ENCODE data around the gene CPVL. TPM values are rescaled to one million over a fixed set of nuclear protein-coding genes. Genes with fewer than 3 reads are reported as not detected.

Gene CPVL
- total RNA-seq (ENCODE audit: low replicate concordance) = 40.5 and 56.6 TPM in 2 replicates

DNA sequence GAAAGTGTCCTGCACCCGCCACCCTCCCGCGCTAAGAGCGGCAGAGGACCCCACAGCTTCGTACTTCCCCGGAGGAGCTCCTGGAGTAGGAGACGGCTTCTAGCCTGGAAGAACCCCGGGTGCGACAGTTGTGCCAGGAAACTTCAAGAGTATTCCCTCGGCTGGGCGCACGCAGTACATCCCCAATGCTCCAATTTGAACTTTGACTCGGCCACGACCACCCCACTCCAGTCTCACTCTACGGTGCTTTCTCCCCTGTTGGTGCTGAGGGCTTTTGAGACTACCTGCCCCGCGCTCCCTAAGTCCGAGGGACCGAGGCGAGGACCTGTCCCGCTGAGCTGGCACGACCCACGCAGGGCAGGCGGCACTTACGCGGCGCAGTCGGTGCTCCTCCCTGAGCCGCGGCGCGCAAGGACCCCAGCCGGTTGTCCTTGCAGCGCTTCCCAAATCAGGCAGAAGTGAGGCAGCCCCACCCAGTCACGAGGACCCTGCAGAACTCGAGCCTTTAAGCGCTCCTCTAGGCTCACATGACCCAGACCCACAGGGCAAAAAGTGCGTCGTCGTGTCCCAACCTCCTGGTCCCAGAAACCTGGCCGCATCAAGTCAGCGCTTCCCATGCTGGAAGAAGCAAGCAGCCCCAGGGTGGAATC lies at the start of gene CPVL:
Gene CPVL, minus strand, starts transcription at position 481 of the 650 bp plus-strand sequence. CDS start 25,476 bp downstream, outside the sequence.
- Histone ChIP-seq H2AFZ (replicated peaks) (peak within 1 kb of the TSS; percentile 99), H3K36me3 (no peaks in the 10 kb centered on the region), H3K4me3 (peak within 1 kb of the TSS; percentile 72), H4K20me1 (ENCODE audit: low read depth) (no peaks in the 10 kb centered on the region), H3K27me3 (peaks cover 33% of the 10 kb centered on the region), H3K27ac (no peak within 1 kb of the TSS), H3F3A (ENCODE audit: low read depth) (no peaks in the 10 kb centered on the region), H3K79me2 (ENCODE audit: low read depth) (no peaks in the 10 kb centered on the region), H3K4me1 (peaks cover 23% of the 10 kb centered on the region), H3K4me2 (peak within 1 kb of the TSS; percentile 99), H3K9ac (peak within 1 kb of the TSS; percentile 36), H3K9me3 (ENCODE audit: low read depth) (no peaks in the 10 kb centered on the region)
- H3K27me3 Mint-ChIP-seq (ENCODE audit: insufficient read depth, low read depth) = peaks cover 12% of the 10 kb centered on the region
- peaks cover 27% of the 10 kb centered on the region for H3K4me1 Mint-ChIP-seq
- peak; percentile 64 for DNase-seq (ENCODE audit: low spot score)
- H3K4me3 Mint-ChIP-seq = peak within 1 kb of the TSS; percentile 92
- no peaks in the 10 kb centered on the region for H3K9me3 Mint-ChIP-seq
- H3K27ac Mint-ChIP-seq = no peak within 1 kb of the TSS
- H3K36me3 Mint-ChIP-seq = no peaks in the 10 kb centered on the region
- TF ChIP-seq EZH2phosphoT487 (IDR thresholded peaks at IDR 0.05) (peak; percentile 31), EZH2 (IDR thresholded peaks at IDR 0.05) (no peak)

DNA sequence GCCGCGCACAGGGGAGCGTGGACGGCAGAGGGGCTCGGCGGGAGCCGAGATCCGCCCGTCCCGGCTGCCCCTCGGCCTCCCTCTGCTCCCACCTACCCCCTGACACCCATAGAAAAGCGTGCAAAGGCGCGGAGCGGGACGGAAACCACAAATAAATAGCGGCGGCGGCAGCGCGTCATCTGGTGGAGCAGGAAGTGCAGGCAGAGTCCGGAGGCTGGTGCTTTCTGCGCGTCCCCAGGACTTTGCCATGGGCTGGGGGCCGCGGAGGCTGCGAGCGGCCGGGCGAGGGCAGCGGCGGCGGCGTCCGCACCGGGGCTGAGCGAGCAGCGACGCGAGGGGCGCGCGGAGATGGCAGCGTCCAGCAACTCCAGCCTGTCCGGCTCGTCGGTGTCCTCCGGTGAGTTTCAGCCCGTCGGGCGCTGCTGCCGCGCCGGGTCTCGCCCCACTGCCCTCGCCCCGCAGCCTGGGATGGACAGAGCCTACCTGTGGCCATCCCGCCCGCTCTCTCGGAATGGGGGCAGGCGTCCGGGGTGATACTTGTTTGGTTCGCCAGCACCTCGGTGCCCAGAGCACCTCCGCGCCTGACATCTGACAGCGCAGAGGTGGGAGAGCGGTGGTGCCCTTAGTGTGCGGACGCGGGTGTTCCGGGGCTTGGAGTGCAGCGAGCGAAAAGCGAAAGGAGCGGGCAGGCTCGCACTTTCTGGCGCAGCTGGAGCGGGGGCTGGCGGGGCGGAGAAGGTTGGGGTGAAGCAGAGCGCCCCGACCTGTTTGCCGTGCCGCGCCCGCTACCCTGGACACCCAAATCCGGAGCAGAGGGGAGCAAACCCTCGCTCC lies 48.5 kb upstream of the CPVL start, which contains the start of gene CHN2:
Gene CHN2, plus strand, starts transcription at position 182 of the 834 bp plus-strand sequence.
- H3K27me3 ChIP-seq = peaks cover 87% of the 10 kb centered on the region
- H3K27me3 Mint-ChIP-seq (ENCODE audit: insufficient read depth, low read depth) = peaks cover 26% of the 10 kb centered on the region
- no peaks in the 10 kb centered on the region for H3K36me3 Mint-ChIP-seq
- peak within 1 kb of the TSS; percentile 84 for H3K4me2 ChIP-seq
- no peak within 1 kb of the TSS for H3K27ac ChIP-seq
- H3K36me3 ChIP-seq = no peaks in the 10 kb centered on the region
- no peaks in the 10 kb centered on the region for H3K79me2 ChIP-seq (ENCODE audit: low read depth)
- H3K9me3 ChIP-seq (ENCODE audit: low read depth) = no peaks in the 10 kb centered on the region
- H2AFZ ChIP-seq (replicated peaks) = peak within 1 kb of the TSS; percentile 92
- H3F3A ChIP-seq (ENCODE audit: low read depth) = peaks cover 6% of the 10 kb centered on the region
- no peak within 1 kb of the TSS for H3K9ac ChIP-seq
- H3K4me1 Mint-ChIP-seq = peaks cover 23% of the 10 kb centered on the region
- H3K4me1 ChIP-seq = peaks cover 9% of the 10 kb centered on the region
- peak; percentile 38 for TF ChIP-seq EZH2 (IDR thresholded peaks at IDR 0.05)
- TF ChIP-seq EZH2phosphoT487 (IDR thresholded peaks at IDR 0.05) = peak; percentile 32
- TF ChIP-seq, protein P1, sequence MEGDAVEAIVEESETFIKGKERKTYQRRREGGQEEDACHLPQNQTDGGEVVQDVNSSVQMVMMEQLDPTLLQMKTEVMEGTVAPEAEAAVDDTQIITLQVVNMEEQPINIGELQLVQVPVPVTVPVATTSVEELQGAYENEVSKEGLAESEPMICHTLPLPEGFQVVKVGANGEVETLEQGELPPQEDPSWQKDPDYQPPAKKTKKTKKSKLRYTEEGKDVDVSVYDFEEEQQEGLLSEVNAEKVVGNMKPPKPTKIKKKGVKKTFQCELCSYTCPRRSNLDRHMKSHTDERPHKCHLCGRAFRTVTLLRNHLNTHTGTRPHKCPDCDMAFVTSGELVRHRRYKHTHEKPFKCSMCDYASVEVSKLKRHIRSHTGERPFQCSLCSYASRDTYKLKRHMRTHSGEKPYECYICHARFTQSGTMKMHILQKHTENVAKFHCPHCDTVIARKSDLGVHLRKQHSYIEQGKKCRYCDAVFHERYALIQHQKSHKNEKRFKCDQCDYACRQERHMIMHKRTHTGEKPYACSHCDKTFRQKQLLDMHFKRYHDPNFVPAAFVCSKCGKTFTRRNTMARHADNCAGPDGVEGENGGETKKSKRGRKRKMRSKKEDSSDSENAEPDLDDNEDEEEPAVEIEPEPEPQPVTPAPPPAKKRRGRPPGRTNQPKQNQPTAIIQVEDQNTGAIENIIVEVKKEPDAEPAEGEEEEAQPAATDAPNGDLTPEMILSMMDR (IDR thresholded peaks at IDR 0.05) = no peak
- H3K4me3 Mint-ChIP-seq = peak within 1 kb of the TSS; percentile 87
- H3K9me3 Mint-ChIP-seq = no peaks in the 10 kb centered on the region
- peak within 1 kb of the TSS; percentile 72 for H3K4me3 ChIP-seq
- H4K20me1 ChIP-seq (ENCODE audit: low read depth) = peaks cover 13% of the 10 kb centered on the region
- peak within 1 kb of the TSS; percentile 79 for H3K27ac Mint-ChIP-seq
- DNase-seq (ENCODE audit: low spot score) = peak; percentile 84

DNA sequence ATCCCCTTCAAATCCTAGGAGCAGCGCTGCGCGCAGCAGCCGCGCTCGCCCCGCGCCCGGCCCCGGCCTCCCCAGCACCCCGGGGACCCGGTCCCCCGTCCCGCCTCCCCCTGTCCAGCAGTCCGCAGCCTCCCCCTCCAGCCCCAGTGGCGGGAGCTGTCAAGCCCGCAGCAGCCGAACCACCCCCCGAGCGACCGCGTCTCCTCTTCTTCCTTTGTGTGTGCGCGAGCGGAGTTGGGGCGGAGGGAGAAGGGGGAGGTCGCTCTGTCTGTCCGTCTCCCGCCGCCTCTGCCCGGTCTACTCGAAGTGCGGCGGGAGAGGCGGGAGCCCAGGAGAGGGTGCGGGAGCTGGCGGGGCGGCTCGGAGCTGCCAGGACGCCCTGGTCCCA lies 47.9 kb upstream of the CPVL start:
- Histone ChIP-seq H2AFZ (replicated peaks) (peak overlapping the region; percentile 92), H3K4me1 (peaks cover 14% of the 10 kb centered on the region), H3K4me3 (peak overlapping the region; percentile 72), H3K9me3 (ENCODE audit: low read depth) (no peaks in the 10 kb centered on the region), H3K4me2 (peak overlapping the region; percentile 84), H3K79me2 (ENCODE audit: low read depth) (no peaks in the 10 kb centered on the region), H4K20me1 (ENCODE audit: low read depth) (peaks cover 13% of the 10 kb centered on the region), H3F3A (ENCODE audit: low read depth) (peaks cover 12% of the 10 kb centered on the region), H3K36me3 (no peaks in the 10 kb centered on the region), H3K27me3 (peaks cover 92% of the 10 kb centered on the region), H3K27ac (no peak overlapping the region), H3K9ac (no peak overlapping the region)
- TF ChIP-seq, protein P1 (IDR thresholded peaks at IDR 0.05) = no peak
- peak; percentile 63 for TF ChIP-seq EZH2 (IDR thresholded peaks at IDR 0.05)
- peak; percentile 20 for TF ChIP-seq EZH2phosphoT487 (IDR thresholded peaks at IDR 0.05)
- H3K36me3 Mint-ChIP-seq = no peaks in the 10 kb centered on the region
- H3K27me3 Mint-ChIP-seq (ENCODE audit: insufficient read depth, low read depth) = peaks cover 26% of the 10 kb centered on the region
- H3K4me1 Mint-ChIP-seq = peaks cover 27% of the 10 kb centered on the region
- peak; percentile 72 for DNase-seq (ENCODE audit: low spot score)
- H3K4me3 Mint-ChIP-seq = peak overlapping the region; percentile 87
- no peak overlapping the region for H3K27ac Mint-ChIP-seq
- H3K9me3 Mint-ChIP-seq = no peaks in the 10 kb centered on the region

Data from neural progenitor cell (in vitro differentiated cells).